Vagina (tissue), 2 donors: ENCODE results near the gene NDUFAB1. TPM values are rescaled to one million over a fixed set of nuclear protein-coding genes. Genes with fewer than 3 reads are reported as not detected.

ENCODE experiments used
- DNase-seq, 2 donors: peaks; one replicate each; pipeline ENCODE4 v3.0.0-alpha.2; 2017; ENCODE audit errors: extremely low spot score in 2 of 2
- H3K27ac ChIP-seq: fragments of 200-600 bp; sonication (generic); one replicate; pipeline ENCODE4 v1.5.1; 2019
- H3K27me3 ChIP-seq: fragments of 200-600 bp; sonication (generic); one replicate; pipeline ENCODE4 v1.5.1; 2019
- H3K36me3 ChIP-seq, 2 donors: fragments of 200-600 bp; sonication (generic); one replicate each; pipeline ENCODE4 v1.5.1; 2017 to 2019
- H3K4me1 ChIP-seq: fragments of 200-600 bp; sonication (generic); one replicate; pipeline ENCODE4 v1.5.1; 2019
- H3K4me3 ChIP-seq, 2 donors: fragments of 200-600 bp; sonication (generic); 1 replicate in 1 of 2; 2 replicates in 1 of 2; pipeline ENCODE4 v1.5.1; 2016 to 2019
- H3K9me3 ChIP-seq: fragments of 200-600 bp; sonication (generic); one replicate; pipeline ENCODE4 v1.5.1; 2019
- CTCF ChIP-seq, 3 experiments: fragments of 450-650 bp in 2 of 3; fragments of 200-600 bp in 1 of 3; sonication (generic) in 1 of 3; IDR thresholded peaks; one replicate each; pipeline ENCODE4 v1.5.1; 2017 to 2019; ENCODE audit warnings: antibody characterized with exemption in 3 of 3, mild to moderate bottlenecking in 2 of 3, moderate library complexity in 2 of 3
- POLR2A ChIP-seq, 2 donors: fragments of 450-650 bp; IDR thresholded peaks; one replicate each; pipeline ENCODE4 v1.6.1; 2017; ENCODE audit warnings: antibody characterized with exemption in 2 of 2, mild to moderate bottlenecking in 2 of 2, moderate library complexity in 2 of 2
- POLR2AphosphoS5 ChIP-seq, 2 donors: sonication (generic); formaldehyde crosslinking; IDR thresholded peaks; one replicate each; pipeline ENCODE4 v1.9.0; 2017; ENCODE audit warnings: antibody characterized with exemption in 2 of 2, mild to moderate bottlenecking in 2 of 2, low read depth in 1 of 2; ENCODE audit not compliant: insufficient read depth in 1 of 2
- intact Hi-C: fragments of 100-400 bp; cut with DNase I; formaldehyde crosslinking; loops from one replicate; pipeline ENCODE4 v1.15.1; 2023
- total RNA-seq: library from RNA; depleted of rRNA; stranded (reverse); fragments of >200 nt; gene quantifications from one replicate; pipeline ENCODE4 v1.2.3, GENCODE V29; 2016

Gene NDUFAB1
- total RNA-seq, 1 donor from 2014 or later = 68.8 TPM

DNA sequence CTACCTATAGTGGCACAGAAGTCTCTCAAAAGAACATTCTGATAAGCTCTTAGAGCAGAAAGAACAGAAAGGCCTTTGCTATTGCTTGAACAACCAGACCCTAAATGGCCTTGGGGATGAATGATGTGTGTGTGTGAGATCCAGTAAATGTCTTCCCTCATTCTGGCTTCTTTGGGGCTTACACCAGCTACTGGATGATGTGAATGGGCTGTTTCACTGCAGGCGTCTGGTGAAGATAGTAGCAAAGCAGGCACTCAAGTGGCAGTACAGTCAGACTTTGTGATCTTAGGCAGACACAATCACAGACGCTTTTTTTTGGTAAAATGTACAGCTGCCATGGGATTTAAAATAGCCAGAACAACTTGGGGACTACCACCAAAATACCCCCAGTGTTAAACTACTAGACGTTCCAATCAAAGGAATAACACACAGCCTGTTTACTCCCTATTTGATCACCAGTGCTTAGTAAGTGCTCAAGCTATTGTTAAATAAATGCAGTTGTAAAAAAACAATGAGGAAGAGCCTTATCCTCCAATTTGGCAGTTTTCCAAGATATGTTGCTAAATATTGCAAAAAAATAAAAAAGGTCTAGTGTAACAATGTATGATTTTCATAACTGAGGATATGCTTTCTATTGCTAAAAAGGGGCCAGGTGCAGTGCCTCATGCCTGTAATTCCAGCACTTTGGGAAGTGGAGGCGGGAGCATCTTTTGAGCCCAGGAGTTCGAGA is 17.9 kb downstream of the NDUFAB1 start:
- no peaks in the 10 kb centered on the region for H3K9me3 ChIP-seq
- DNase-seq = no peak
- no peaks in the 10 kb centered on the region for H3K27me3 ChIP-seq
- H3K4me3 ChIP-seq = no peak overlapping the region
- H3K36me3 ChIP-seq = peaks cover 0 to 42% of the 10 kb centered on the region in 2 donors
- no peak for TF ChIP-seq POLR2A (IDR thresholded peaks at IDR 0.05)
- no peak for TF ChIP-seq POLR2AphosphoS5 (IDR thresholded peaks at IDR 0.05; ENCODE audit: insufficient read depth in 1 of 2, low read depth in 1 of 2)
- H3K27ac ChIP-seq = no peak overlapping the region
- no peaks in the 10 kb centered on the region for H3K4me1 ChIP-seq
- intact Hi-C loops = no loop called here

GRCh38 chr16:23577493-23577892 is 18.6 kb downstream of the NDUFAB1 start:
- H3K4me3 ChIP-seq = no peak overlapping the region
- intact Hi-C loops = no loop called here
- H3K36me3 ChIP-seq = peaks cover 0 to 45% of the 10 kb centered on the region in 2 donors
- DNase-seq = no peak
- H3K27me3 ChIP-seq = no peaks in the 10 kb centered on the region
- no peaks in the 10 kb centered on the region for H3K4me1 ChIP-seq
- TF ChIP-seq POLR2A (IDR thresholded peaks at IDR 0.05) = no peak
- TF ChIP-seq CTCF (IDR thresholded peaks at IDR 0.05) = no peak
- no peak overlapping the region for H3K27ac ChIP-seq
- no peaks in the 10 kb centered on the region for H3K9me3 ChIP-seq

GRCh38 chr16:23575834-23576233 is 20.3 kb downstream of the NDUFAB1 start:
- TF ChIP-seq POLR2AphosphoS5 (IDR thresholded peaks at IDR 0.05; ENCODE audit: insufficient read depth in 1 of 2, low read depth in 1 of 2) = no peak
- TF ChIP-seq CTCF (IDR thresholded peaks at IDR 0.05) = no peak
- H3K36me3 ChIP-seq = peaks cover 0 to 51% of the 10 kb centered on the region in 2 donors
- H3K27ac ChIP-seq = no peak overlapping the region
- DNase-seq = no peak
- no peaks in the 10 kb centered on the region for H3K27me3 ChIP-seq
- no peak overlapping the region for H3K4me3 ChIP-seq
- intact Hi-C loops = no loop called here
- no peaks in the 10 kb centered on the region for H3K9me3 ChIP-seq
- no peaks in the 10 kb centered on the region for H3K4me1 ChIP-seq

DNA sequence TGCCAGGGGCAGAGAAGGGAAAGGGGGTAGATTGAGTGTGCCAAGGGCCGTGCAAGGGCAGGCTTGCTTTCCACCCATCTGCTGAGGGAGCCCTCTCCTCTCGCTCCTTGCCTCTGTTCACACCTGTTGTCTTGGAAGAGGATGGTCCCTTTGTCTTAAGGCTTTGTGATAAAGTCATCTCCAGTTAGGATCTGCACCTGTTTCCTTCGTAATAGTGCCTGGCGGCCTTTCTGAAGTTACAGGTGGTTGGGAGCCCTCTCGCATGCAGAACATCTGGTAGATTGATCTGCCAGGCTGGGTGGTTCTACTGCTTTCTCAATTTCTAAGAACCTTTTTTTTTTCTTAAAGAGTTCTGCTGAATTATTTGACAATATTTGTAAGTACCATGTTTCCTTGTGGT is 22.3 kb downstream of the NDUFAB1 start:
- TF ChIP-seq CTCF (IDR thresholded peaks at IDR 0.05) = no peak
- H3K9me3 ChIP-seq = no peaks in the 10 kb centered on the region
- H3K36me3 ChIP-seq = peaks cover 0 to 50% of the 10 kb centered on the region in 2 donors
- H3K4me1 ChIP-seq = no peaks in the 10 kb centered on the region
- intact Hi-C loops = no loop called here
- H3K4me3 ChIP-seq = no peak overlapping the region
- DNase-seq = no peak
- H3K27ac ChIP-seq = no peak overlapping the region
- H3K27me3 ChIP-seq = no peaks in the 10 kb centered on the region

GRCh38 chr16:23572394-23572793 is 23.7 kb downstream of the NDUFAB1 start:
- DNase-seq = no peak
- Histone ChIP-seq H3K27me3 (no peaks in the 10 kb centered on the region), H3K9me3 (no peaks in the 10 kb centered on the region), H3K27ac (no peak overlapping the region), H3K36me3 (peaks cover 0 to 53% of the 10 kb centered on the region in 2 donors), H3K4me3 (no peak overlapping the region), H3K4me1 (no peaks in the 10 kb centered on the region)
- intact Hi-C loops = no loop called here
- no peak for TF ChIP-seq CTCF (IDR thresholded peaks at IDR 0.05)
- no peak for TF ChIP-seq POLR2A (IDR thresholded peaks at IDR 0.05)
- TF ChIP-seq POLR2AphosphoS5 (IDR thresholded peaks at IDR 0.05; ENCODE audit: insufficient read depth in 1 of 2, low read depth in 1 of 2) = no peak
